GM12865 (cell line): Measurements from ENCODE around the gene PCSK9.

ENCODE experiments used
- DNase-seq: peaks from one replicate; pipeline ENCODE4 v3.0.0; 2010; ENCODE audit warnings: low read depth
- H3K4me3 ChIP-seq: 2 replicates; pipeline ENCODE4 v1.5.1; 2011; ENCODE audit warnings: mild to moderate bottlenecking, low read depth, low read length, control low read depth
- TF ChIP-seq, protein P1 (sequence below): IDR thresholded peaks from 2 replicates; pipeline ENCODE4 v1.5.1; 2011; ENCODE audit warnings: low read length, control low read depth, low read depth, inconsistent platforms; ENCODE audit not compliant: insufficient read depth; ENCODE audit errors: missing control alignments

Gene PCSK9

GRCh38 chr1:55057270-55057955 lies 18.1 kb downstream of the PCSK9 start:
- no peak for DNase-seq
- TF ChIP-seq, protein P1, sequence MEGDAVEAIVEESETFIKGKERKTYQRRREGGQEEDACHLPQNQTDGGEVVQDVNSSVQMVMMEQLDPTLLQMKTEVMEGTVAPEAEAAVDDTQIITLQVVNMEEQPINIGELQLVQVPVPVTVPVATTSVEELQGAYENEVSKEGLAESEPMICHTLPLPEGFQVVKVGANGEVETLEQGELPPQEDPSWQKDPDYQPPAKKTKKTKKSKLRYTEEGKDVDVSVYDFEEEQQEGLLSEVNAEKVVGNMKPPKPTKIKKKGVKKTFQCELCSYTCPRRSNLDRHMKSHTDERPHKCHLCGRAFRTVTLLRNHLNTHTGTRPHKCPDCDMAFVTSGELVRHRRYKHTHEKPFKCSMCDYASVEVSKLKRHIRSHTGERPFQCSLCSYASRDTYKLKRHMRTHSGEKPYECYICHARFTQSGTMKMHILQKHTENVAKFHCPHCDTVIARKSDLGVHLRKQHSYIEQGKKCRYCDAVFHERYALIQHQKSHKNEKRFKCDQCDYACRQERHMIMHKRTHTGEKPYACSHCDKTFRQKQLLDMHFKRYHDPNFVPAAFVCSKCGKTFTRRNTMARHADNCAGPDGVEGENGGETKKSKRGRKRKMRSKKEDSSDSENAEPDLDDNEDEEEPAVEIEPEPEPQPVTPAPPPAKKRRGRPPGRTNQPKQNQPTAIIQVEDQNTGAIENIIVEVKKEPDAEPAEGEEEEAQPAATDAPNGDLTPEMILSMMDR: no peak
- H3K4me3 ChIP-seq: no peak overlapping the region

DNA sequence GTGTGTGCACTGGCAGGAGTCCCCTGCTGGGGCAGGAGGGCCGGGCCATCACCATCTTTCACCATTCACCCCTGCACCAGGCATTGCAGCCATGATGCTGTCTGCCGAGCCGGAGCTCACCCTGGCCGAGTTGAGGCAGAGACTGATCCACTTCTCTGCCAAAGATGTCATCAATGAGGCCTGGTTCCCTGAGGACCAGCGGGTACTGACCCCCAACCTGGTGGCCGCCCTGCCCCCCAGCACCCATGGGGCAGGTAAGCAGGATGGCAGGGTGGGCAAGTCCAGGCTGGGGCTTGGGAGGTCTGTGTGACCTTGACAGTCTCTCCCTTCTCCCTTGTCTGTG lies 18.6 kb downstream of the PCSK9 start:
- no peak for DNase-seq
- TF ChIP-seq, protein P1: no peak
- H3K4me3 ChIP-seq: no peak overlapping the region

DNA sequence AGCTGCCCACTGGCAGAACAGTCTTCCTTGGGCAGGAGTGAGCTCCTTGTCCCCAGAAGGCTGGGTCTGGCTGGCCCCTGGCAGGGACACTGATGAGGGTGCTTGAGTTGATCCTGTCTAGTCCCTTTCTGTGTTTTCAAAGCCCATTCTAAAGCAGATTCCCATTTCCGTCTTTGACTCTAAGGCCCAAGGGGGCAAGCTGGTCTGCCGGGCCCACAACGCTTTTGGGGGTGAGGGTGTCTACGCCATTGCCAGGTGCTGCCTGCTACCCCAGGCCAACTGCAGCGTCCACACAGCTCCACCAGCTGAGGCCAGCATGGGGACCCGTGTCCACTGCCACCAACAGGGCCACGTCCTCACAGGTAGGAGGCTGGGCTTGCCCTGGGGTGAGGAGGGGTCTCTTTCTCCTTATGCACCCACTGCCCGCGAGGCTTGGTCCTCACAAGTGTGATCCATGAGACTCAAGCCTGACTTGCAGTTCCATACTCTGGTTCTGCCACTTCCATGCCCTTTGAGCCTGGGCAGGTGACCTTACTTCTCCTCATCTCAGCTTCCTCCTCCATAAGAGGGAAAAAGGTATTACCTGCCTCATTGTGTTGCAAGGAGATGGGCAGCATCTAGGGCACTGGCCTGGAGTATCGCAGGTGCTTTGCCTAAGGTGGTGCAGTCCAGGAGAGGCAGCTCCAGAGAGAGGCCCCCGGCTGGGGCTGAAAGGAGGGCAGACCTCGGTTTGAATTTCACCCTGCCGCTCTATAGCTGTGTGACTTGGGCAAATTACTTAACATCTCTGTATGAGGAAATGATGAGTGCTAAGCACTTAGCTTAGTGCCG lies 20.2 kb downstream of the PCSK9 start:
- TF ChIP-seq, protein P1: no peak
- no peak for DNase-seq
- no peak overlapping the region for H3K4me3 ChIP-seq

DNA sequence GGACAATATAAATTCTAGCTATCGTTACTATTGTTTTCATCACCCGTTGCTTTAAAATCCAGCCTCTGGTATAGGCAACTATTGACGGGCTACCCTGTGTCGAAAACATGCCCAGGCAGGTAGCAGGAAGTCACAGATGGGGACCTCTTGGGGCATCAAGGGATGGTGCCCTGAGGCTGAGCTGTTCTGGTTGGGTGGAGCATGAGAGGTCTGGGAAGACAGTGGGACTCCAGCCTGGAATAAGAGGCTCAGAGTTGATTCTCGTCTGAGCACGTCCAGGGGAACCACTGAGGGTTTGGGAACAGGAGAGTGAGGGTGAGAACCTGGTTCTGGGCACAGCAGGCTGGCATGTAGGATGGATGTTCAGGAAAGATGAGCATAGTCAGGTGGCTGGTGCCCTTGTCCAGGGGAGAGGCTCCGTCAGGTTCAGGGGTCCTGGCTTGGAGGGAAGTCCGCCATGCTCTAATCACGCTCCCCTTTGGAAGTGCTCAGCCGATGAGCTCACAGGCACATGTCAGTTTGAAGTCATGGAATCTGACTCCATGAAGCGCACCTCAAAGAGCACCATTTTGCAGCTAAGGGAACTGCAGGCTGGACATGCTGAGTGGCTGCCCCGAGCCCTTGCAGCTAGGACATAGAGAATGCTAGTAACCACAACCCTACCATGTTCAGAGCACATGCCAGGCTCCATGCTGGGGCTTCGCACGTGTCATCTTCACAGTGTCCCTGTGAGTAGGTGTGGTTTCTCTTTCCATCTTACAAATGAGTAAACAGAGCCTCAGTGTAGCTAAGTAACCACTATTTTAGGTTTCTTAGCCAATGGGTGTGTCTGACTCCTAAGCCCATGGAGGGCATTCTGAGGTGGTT lies 21.0 kb downstream of the PCSK9 start:
- peak; percentile 24 for DNase-seq
- H3K4me3 ChIP-seq: no peak overlapping the region
- TF ChIP-seq, protein P1: no peak

DNA sequence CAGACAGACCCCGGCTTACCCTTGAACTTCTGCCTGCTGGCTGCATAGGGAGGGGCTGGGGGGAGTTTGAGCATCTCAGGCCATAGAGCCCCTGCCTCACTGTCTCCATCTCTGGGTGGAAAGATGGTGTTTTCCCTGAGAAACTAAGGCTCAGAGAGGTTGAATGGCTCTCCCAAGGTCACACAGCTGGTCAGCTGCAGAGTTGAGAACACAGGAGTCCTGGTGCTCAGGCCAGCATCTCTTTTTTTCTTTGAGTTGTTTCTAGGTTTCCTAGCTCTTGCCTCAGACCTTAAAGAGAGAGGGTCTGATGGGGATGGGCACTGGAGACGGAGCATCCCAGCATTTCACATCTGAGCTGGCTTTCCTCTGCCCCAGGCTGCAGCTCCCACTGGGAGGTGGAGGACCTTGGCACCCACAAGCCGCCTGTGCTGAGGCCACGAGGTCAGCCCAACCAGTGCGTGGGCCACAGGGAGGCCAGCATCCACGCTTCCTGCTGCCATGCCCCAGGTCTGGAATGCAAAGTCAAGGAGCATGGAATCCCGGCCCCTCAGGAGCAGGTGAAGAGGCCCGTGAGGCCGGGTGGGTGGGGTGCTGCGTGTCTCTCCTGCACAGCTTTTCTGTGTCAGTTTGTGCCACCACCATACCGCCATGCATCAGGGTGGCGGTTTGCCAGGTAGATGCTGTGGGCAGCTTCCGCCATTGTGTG lies 21.8 kb downstream of the PCSK9 start:
- H3K4me3 ChIP-seq: no peak overlapping the region
- DNase-seq: no peak
- TF ChIP-seq, protein P1: no peak

- no peak overlapping the region for H3K4me3 ChIP-seq
- TF ChIP-seq, protein P1: no peak
- DNase-seq: no peak
Measured at GRCh38 chr1:55061706-55062321, 22.5 kb downstream of the PCSK9 start.
